NCI-H1436 (cell line): ENCODE measurements around the gene SEPTIN10.

Experiments used
- DNase-seq: peaks from one replicate; lab custom pipeline; 2025; lab: John Stamatoyannopoulos, UW

The SEPTIN10 gene

GRCh38 chr2:109523121-109523520 is 90.6 kb downstream of the SEPTIN10 start:
- no peak for DNase-seq

- no peak for DNase-seq
Observed at GRCh38 chr2:109522063-109522374, 91.7 kb downstream of the SEPTIN10 start.

GRCh38 chr2:109521233-109522062 is 92.3 kb downstream of the SEPTIN10 start:
- DNase-seq: no peak

GRCh38 chr2:109519513-109519912 is 94.3 kb downstream of the SEPTIN10 start:
- DNase-seq: no peak

GRCh38 chr2:109517118-109517889 is 96.5 kb downstream of the SEPTIN10 start:
- DNase-seq: no peak

GRCh38 chr2:109516445-109517117 is 97.2 kb downstream of the SEPTIN10 start:
- DNase-seq: peak; percentile 14

GRCh38 chr2:109514857-109515256 is 98.9 kb downstream of the SEPTIN10 start:
- DNase-seq: no peak

GRCh38 chr2:109513749-109514588 is 99.8 kb downstream of the SEPTIN10 start:
- DNase-seq: no peak

- no peak for DNase-seq
Observed at GRCh38 chr2:109513230-109513629, 100.5 kb downstream of the SEPTIN10 start.

- DNase-seq: no peak
Observed at GRCh38 chr2:109512076-109512475, 101.7 kb downstream of the SEPTIN10 start.

GRCh38 chr2:109511168-109511567 is 102.6 kb downstream of the SEPTIN10 start:
- DNase-seq: no peak

- peak; percentile 71 for DNase-seq
Observed at GRCh38 chr2:109510136-109511028, 103.4 kb downstream of the SEPTIN10 start.

GRCh38 chr2:109508556-109508955 is 105.2 kb downstream of the SEPTIN10 start:
- DNase-seq: no peak

GRCh38 chr2:109507828-109508227 is 105.9 kb downstream of the SEPTIN10 start:
- no peak for DNase-seq

GRCh38 chr2:109507217-109507616 is 106.5 kb downstream of the SEPTIN10 start:
- no peak for DNase-seq

GRCh38 chr2:109503191-109503590 is 110.6 kb downstream of the SEPTIN10 start:
- no peak for DNase-seq

- no peak for DNase-seq
Observed at GRCh38 chr2:109501461-109501860, 112.3 kb downstream of the SEPTIN10 start.

GRCh38 chr2:109500910-109501309 is 112.9 kb downstream of the SEPTIN10 start:
- no peak for DNase-seq

- DNase-seq: no peak
Observed at GRCh38 chr2:109499566-109499965, 114.2 kb downstream of the SEPTIN10 start.

- DNase-seq: no peak
Observed at GRCh38 chr2:109498906-109499305, 114.9 kb downstream of the SEPTIN10 start.
